OCI-LY7 (cell line): ENCODE results near the gene ZNF14. TPM values are rescaled to one million over a fixed set of nuclear protein-coding genes. Genes with fewer than 3 reads are reported as not detected.

Source experiments
- BruUV-seq: library from RNA; stranded (reverse); fragments of 400-500 nt; replicated peaks from 2 replicates; lab custom pipeline; 2021; lab: Mats Ljungman, UMichigan
- CTCF ChIA-PET: fragments of 300-600 bp; sonication (Branson Sonifier 250); formaldehyde crosslinking; loops from one replicate; lab custom pipeline; 2022; ENCODE audit warnings: antibody characterized with exemption; ENCODE audit not compliant: unreplicated experiment; lab: Charles Lee
- POLR2A ChIA-PET: fragments of 300-600 bp; sonication (Branson Sonifier 250); formaldehyde crosslinking; loops from one replicate; lab custom pipeline; 2022; ENCODE audit warnings: antibody characterized with exemption; lab: Charles Lee
- DNase-seq: peaks from one replicate; pipeline ENCODE4 v3.0.0-alpha.2; 2015; ENCODE audit warnings: low spot score
- H2AFZ ChIP-seq: fragments of 200-600 bp; sonication (generic), shearing (Covaris generic); 2 replicates; pipeline ENCODE4 v1.6.1; 2014; ENCODE audit warnings: mild to moderate bottlenecking, antibody characterized with exemption, low read length, moderate library complexity
- H3K27ac ChIP-seq: fragments of 200-600 bp; sonication (generic); 2 replicates; pipeline ENCODE4 v1.5.1; 2014; ENCODE audit warnings: mixed run types, low read depth, mild to moderate bottlenecking, moderate library complexity, low read length, inconsistent platforms; ENCODE audit not compliant: poor library complexity, severe bottlenecking
- H3K36me3 ChIP-seq: fragments of 200-600 bp; sonication (generic); 2 replicates; pipeline ENCODE4 v1.6.1; 2014; ENCODE audit warnings: mild to moderate bottlenecking, antibody characterized with exemption, low read length, moderate library complexity, mixed read lengths; ENCODE audit not compliant: insufficient read depth
- H3K4me1 ChIP-seq: fragments of 200-600 bp; sonication (generic); 2 replicates; pipeline ENCODE4 v1.5.1; 2014; ENCODE audit warnings: mild to moderate bottlenecking, low read length; ENCODE audit not compliant: insufficient read depth, poor library complexity, severe bottlenecking
- H3K4me2 ChIP-seq: fragments of 200-600 bp; sonication (generic); 2 replicates; pipeline ENCODE4 v1.6.1; 2014; ENCODE audit warnings: mild to moderate bottlenecking, low read length
- H3K4me3 ChIP-seq: fragments of 200-600 bp; sonication (generic); 2 replicates; pipeline ENCODE4 v1.5.1; 2014; ENCODE audit warnings: mild to moderate bottlenecking, low read depth, low read length; ENCODE audit not compliant: poor library complexity, severe bottlenecking
- H3K79me2 ChIP-seq: fragments of 200-600 bp; sonication (generic); 2 replicates; pipeline ENCODE4 v1.6.1; 2016; ENCODE audit warnings: low read depth, mild to moderate bottlenecking, low read length, moderate library complexity, mixed read lengths; ENCODE audit not compliant: insufficient read depth
- H3K9me2 ChIP-seq: fragments of 200-600 bp; sonication (generic); 2 replicates; pipeline ENCODE4 v1.6.1; 2016; ENCODE audit warnings: mild to moderate bottlenecking, low read length, mixed read lengths; ENCODE audit not compliant: insufficient read depth
- H3K9me3 ChIP-seq: fragments of 200-600 bp; sonication (generic); 2 replicates; pipeline ENCODE4 v1.6.1; 2014; ENCODE audit warnings: mild to moderate bottlenecking, mixed run types, low read length, mixed read lengths
- H4K20me1 ChIP-seq: fragments of 200-600 bp; sonication (generic); 2 replicates; pipeline ENCODE4 v1.6.1; 2014; ENCODE audit warnings: mild to moderate bottlenecking, antibody characterized with exemption, low read length, moderate library complexity, mixed read lengths; ENCODE audit not compliant: insufficient read depth
- EZH2phosphoT487 ChIP-seq: fragments of 200-600 bp; sonication (generic); IDR thresholded peaks from 2 replicates; pipeline ENCODE4 v1.6.1; 2018; ENCODE audit warnings: low read depth, borderline replicate concordance, mild to moderate bottlenecking, mixed run types, antibody characterized with exemption, low read length, moderate library complexity, mixed read lengths
- intact Hi-C: fragments of 100-400 bp; cut with micrococcal nuclease; formaldehyde crosslinking; loops from one replicate; pipeline ENCODE4 v1.10.0; 2022; ENCODE audit not compliant: unreplicated experiment
- total RNA-seq, 2 experiments: library from RNA; depleted of rRNA in 1 of 2; stranded (reverse); fragments of >200 nt in 1 of 2; shearing (Covaris generic) in 1 of 2; gene quantifications; 2 replicates each; pipeline ENCODE4 v1.2.3, GENCODE V29; 2014 to 2022
- TF ChIP-seq, protein P1 (sequence below): fragments of 200-600 bp; sonication (generic); conservative IDR thresholded peaks from 2 replicates; pipeline ENCODE4 v1.5.1; 2014; ENCODE audit warnings: mild to moderate bottlenecking, antibody characterized with exemption, low read length, moderate library complexity, mixed read lengths

ZNF14 gene
- total RNA-seq, 2 experiments from 2014 or later: 4.5 to 7.0 TPM

DNA sequence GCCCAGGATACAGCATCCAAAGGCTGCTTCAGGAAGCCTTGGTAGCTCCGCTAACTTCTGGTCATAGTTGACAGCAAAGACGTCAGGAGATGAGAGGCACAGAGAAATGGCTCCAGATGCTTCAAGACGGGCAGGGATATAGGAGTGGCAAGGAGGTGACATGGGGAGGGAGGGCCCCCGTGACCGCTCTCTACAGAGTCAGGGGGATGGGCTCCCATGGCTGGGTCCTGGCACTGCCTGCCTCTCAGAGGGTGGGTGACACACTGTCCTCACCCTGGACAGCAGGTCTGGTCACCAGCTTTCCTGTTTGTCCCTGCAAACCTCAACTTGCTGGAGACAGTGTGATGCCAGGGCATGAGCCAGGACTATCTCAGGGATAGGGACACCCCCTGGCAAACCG, 10.3 kb upstream of the ZNF14 start:
- Histone ChIP-seq H3K4me3 (no peak overlapping the region), H3K9me3 (no peaks in the 10 kb centered on the region), H3K36me3 (no peaks in the 10 kb centered on the region), H3K27ac (no peak overlapping the region), H3K79me2 (no peaks in the 10 kb centered on the region), H3K9me2 (no peaks in the 10 kb centered on the region), H3K4me2 (no peak overlapping the region), H3K4me1 (no peaks in the 10 kb centered on the region), H2AFZ (no peak overlapping the region), H4K20me1 (no peaks in the 10 kb centered on the region)
- intact Hi-C loops: loop anchor here (10.0 kb wide), 1 partner anchor 208 kb away; the partner anchor contains the start of gene CILP2
- BruUV-seq: no TSS peak
- ChIA-PET POLR2A (no interaction called here), CTCF (no interaction called here)
- no peak for DNase-seq
- TF ChIP-seq, protein P1, sequence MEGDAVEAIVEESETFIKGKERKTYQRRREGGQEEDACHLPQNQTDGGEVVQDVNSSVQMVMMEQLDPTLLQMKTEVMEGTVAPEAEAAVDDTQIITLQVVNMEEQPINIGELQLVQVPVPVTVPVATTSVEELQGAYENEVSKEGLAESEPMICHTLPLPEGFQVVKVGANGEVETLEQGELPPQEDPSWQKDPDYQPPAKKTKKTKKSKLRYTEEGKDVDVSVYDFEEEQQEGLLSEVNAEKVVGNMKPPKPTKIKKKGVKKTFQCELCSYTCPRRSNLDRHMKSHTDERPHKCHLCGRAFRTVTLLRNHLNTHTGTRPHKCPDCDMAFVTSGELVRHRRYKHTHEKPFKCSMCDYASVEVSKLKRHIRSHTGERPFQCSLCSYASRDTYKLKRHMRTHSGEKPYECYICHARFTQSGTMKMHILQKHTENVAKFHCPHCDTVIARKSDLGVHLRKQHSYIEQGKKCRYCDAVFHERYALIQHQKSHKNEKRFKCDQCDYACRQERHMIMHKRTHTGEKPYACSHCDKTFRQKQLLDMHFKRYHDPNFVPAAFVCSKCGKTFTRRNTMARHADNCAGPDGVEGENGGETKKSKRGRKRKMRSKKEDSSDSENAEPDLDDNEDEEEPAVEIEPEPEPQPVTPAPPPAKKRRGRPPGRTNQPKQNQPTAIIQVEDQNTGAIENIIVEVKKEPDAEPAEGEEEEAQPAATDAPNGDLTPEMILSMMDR: no peak
- TF ChIP-seq EZH2phosphoT487: no peak

DNA sequence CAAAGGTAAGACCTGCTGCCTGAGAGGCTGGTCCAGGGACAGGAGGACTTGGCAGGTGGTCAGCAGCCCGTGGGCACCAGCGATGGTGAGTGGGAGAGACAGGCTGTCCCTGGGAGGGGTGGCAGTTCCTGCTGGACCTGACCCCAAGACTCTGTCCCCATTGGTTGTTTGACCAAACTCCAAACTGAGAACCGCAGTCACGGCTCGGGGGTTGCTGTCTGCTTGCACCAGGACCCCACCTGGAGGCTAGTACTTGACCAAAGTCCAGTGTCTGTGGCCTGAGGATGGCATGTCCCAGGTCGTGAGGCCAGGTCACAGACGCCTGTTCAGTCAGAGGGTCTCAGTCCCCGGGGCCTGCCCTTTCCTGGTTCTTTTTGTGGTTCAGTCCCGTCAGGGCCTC, 9.9 kb upstream of the ZNF14 start:
- ChIA-PET POLR2A (no interaction called here), CTCF (no interaction called here)
- H3K4me2 ChIP-seq: no peak overlapping the region
- no peaks in the 10 kb centered on the region for H3K36me3 ChIP-seq
- H2AFZ ChIP-seq: no peak overlapping the region
- no peaks in the 10 kb centered on the region for H3K9me3 ChIP-seq
- no peaks in the 10 kb centered on the region for H3K9me2 ChIP-seq
- no peak overlapping the region for H3K27ac ChIP-seq
- no peak overlapping the region for H3K4me3 ChIP-seq
- DNase-seq: no peak
- no peaks in the 10 kb centered on the region for H3K79me2 ChIP-seq
- H4K20me1 ChIP-seq: no peaks in the 10 kb centered on the region
- TF ChIP-seq EZH2phosphoT487: no peak
- TF ChIP-seq, protein P1: no peak
- H3K4me1 ChIP-seq: no peaks in the 10 kb centered on the region
- BruUV-seq: no TSS peak
- intact Hi-C loops: loop anchor here (10.0 kb wide), 1 partner anchor 208 kb away; the partner anchor contains the start of gene CILP2

DNA sequence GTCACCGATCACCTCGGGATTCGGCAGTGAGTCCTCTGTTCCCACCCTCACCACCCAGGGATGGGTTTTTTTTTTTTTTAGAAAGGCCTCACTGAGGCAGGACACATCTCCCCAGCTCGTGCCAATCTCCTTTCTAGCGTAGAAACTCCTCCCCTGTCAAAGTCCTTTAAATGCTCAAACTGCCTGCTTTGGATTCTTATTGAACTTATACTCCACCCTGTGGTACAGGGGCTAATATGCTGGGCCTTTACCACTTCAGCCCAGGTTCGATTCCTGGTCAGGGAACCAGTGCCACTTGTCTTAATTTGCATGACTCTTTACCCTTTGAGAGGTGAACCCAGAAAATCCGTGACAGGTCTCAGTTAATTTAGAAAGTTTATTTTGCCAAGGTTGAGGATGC, 8.3 kb upstream of the ZNF14 start:
- peak; percentile 42 for DNase-seq
- Histone ChIP-seq H3K4me1 (no peaks in the 10 kb centered on the region), H3K9me3 (no peaks in the 10 kb centered on the region), H4K20me1 (no peaks in the 10 kb centered on the region), H2AFZ (no peak overlapping the region), H3K4me3 (no peak overlapping the region), H3K4me2 (no peak overlapping the region), H3K9me2 (no peaks in the 10 kb centered on the region), H3K79me2 (no peaks in the 10 kb centered on the region), H3K27ac (no peak overlapping the region), H3K36me3 (no peaks in the 10 kb centered on the region)
- intact Hi-C loops: loop anchor here (10.0 kb wide), 1 partner anchor 206 kb away; the partner anchor contains the start of gene CILP2
- TF ChIP-seq, protein P1: peak; percentile 31; the same call in 1 of the 2 replicates
- TF ChIP-seq EZH2phosphoT487: no peak
- BruUV-seq: no TSS peak
- ChIA-PET POLR2A (interaction anchor here (0.5 to 0.6 kb wide), 2 partner anchors 39 to 680 kb away, joined by 3 to 4 read pairs; no protein-coding TSS in a partner anchor), CTCF (no interaction called here)
